GM18909 (cell line): ENCODE measurements around the gene PPP2R2B.

Experiments used
- ATAC-seq: cut with Tn5 transposase; IDR thresholded peaks from one replicate; pipeline ENCODE4 v1.9.1; 2021; ENCODE audit warnings: mild to moderate bottlenecking; ENCODE audit not compliant: unreplicated experiment, poor library complexity

PPP2R2B gene

GRCh38 chr5:146832985-146833732 is 45.4 kb downstream of the PPP2R2B start:
- no peak for ATAC-seq

- no peak for ATAC-seq
Observed at GRCh38 chr5:146828385-146828784, 50.2 kb downstream of the PPP2R2B start.

GRCh38 chr5:146827901-146828300 is 50.7 kb downstream of the PPP2R2B start:
- ATAC-seq: no peak

- ATAC-seq: no peak
Observed at GRCh38 chr5:146825033-146825432, 53.5 kb downstream of the PPP2R2B start.

GRCh38 chr5:146821732-146822131 is 56.8 kb downstream of the PPP2R2B start:
- ATAC-seq: no peak

GRCh38 chr5:146820987-146821386 is 57.6 kb downstream of the PPP2R2B start:
- no peak for ATAC-seq

- no peak for ATAC-seq
Observed at GRCh38 chr5:146818822-146819221, 59.7 kb downstream of the PPP2R2B start.

GRCh38 chr5:146817973-146818372 is 60.6 kb downstream of the PPP2R2B start:
- ATAC-seq: no peak

GRCh38 chr5:146816775-146817387 is 61.7 kb downstream of the PPP2R2B start:
- no peak for ATAC-seq

- no peak for ATAC-seq
Observed at GRCh38 chr5:146815411-146815810, 63.1 kb downstream of the PPP2R2B start.

- ATAC-seq: peak; percentile 50
Observed at GRCh38 chr5:146813346-146814157, 65.0 kb downstream of the PPP2R2B start.

- no peak for ATAC-seq
Observed at GRCh38 chr5:146805081-146805480, 73.5 kb downstream of the PPP2R2B start.

GRCh38 chr5:146802945-146803522 is 75.5 kb downstream of the PPP2R2B start:
- no peak for ATAC-seq

GRCh38 chr5:146799671-146800070 is 78.9 kb downstream of the PPP2R2B start:
- no peak for ATAC-seq

GRCh38 chr5:146799231-146799630 is 79.3 kb downstream of the PPP2R2B start:
- ATAC-seq: no peak

GRCh38 chr5:146797658-146798057 is 80.9 kb downstream of the PPP2R2B start:
- no peak for ATAC-seq

- ATAC-seq: no peak
Observed at GRCh38 chr5:146796911-146797310, 81.6 kb downstream of the PPP2R2B start.

- ATAC-seq: no peak
Observed at GRCh38 chr5:146796144-146796543, 82.4 kb downstream of the PPP2R2B start.

GRCh38 chr5:146794326-146795029 is 84.1 kb downstream of the PPP2R2B start:
- ATAC-seq: no peak

GRCh38 chr5:146793709-146794108 is 84.8 kb downstream of the PPP2R2B start:
- ATAC-seq: no peak
